Smooth muscle cell of the pulmonary artery (primary cell): ENCODE data around the gene DNAH2. TPM values are rescaled to one million over a fixed set of nuclear protein-coding genes. Genes with fewer than 3 reads are reported as not detected.

Experiments
- total RNA-seq: library from RNA; depleted of rRNA; stranded (reverse); fragments of >200 nt; gene quantifications from 2 replicates; pipeline ENCODE4 v1.2.3, GENCODE V29; 2014

Gene DNAH2, protein sequence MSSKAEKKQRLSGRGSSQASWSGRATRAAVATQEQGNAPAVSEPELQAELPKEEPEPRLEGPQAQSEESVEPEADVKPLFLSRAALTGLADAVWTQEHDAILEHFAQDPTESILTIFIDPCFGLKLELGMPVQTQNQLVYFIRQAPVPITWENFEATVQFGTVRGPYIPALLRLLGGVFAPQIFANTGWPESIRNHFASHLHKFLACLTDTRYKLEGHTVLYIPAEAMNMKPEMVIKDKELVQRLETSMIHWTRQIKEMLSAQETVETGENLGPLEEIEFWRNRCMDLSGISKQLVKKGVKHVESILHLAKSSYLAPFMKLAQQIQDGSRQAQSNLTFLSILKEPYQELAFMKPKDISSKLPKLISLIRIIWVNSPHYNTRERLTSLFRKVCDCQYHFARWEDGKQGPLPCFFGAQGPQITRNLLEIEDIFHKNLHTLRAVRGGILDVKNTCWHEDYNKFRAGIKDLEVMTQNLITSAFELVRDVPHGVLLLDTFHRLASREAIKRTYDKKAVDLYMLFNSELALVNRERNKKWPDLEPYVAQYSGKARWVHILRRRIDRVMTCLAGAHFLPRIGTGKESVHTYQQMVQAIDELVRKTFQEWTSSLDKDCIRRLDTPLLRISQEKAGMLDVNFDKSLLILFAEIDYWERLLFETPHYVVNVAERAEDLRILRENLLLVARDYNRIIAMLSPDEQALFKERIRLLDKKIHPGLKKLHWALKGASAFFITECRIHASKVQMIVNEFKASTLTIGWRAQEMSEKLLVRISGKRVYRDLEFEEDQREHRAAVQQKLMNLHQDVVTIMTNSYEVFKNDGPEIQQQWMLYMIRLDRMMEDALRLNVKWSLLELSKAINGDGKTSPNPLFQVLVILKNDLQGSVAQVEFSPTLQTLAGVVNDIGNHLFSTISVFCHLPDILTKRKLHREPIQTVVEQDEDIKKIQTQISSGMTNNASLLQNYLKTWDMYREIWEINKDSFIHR (N-terminal part only)
- total RNA-seq = 0.23 and 0.39 TPM in 2 replicates

DNA sequence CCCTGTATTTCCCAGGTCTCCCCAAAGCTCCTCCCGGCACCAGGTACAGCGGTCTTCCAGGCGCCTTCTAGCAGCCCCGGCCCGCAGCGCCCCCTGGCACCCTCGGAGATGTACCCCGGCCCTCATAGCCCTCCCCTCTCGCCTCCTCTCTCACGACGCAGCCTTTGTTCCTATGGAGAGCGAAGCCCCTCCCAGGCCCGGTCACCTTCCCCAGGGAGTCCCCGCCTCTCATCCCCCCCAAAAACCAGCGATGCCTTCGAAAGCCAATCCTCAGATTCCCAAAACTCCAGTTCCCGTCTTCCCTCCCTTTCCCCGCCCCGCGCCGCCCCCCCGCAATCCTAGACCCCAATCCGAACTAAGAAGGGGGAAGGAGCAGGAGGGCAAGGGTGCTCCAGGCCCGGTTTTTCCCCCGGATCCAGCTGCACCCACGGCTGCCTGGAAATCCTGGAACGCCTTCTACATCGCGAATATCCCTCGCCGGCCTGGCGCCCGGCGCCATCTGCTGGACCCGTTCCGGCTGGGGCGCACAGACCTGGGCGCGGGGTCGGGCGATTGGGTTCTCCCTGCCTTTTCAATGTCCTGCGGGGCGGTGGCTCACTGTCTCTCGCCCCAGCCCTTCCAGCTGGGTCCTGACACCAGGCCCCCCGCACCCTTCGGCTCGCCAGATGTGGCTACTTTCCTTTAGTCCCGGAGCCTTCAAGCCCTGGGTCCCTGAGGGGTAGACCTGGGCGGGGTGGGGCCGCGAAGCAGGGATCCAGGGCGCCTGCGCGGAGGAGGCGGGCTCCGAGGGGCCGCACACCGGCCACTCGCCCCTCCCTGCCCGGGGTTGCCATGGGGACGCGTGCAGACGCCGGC is at the start of gene DNAH2:
Gene DNAH2, plus strand, starts transcription at position 844 of the 855 bp plus-strand sequence. CDS start 1,991 bp downstream, outside the sequence.

DNA sequence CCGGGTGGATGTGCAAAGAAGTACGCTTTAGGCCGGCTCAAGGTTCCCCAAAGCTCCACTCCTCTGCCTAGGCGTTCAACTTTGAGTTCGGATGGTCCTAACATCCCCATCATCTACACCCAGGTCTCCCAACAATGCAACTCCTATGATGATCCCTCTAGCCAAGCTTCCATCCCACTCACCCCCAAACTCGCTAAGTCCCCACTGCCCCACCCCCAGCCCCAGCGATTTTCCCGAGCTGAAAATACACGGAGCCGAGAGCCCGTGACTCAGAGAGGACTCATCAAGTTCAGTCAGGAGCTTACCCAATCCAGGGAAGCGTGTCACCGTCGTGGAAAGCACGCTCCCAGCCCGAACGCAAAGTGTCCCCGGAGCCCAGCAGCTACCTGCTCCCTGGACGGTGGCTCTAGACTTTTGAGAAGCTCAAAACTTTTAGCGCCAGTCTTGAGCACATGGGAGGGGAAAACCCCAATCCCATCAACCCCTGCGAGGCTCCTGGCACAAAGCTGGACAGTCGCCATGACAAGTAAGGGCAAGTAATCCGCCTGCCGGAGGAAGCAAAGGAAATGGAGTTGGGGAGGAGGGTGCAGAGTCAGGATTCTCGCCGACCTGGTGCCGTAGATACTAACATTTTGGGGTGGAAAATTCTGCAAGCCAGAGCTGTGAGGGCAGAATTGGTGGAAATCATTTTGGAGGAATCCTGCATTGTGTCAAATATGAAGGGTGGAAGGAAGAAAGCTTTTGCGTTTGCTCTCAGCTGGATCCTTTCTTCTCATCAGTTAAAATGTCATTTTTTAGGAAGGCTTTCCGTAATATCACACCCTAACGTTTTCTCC is 30.3 kb upstream of the DNAH2 start, which contains the start of gene TP53:
Gene TP53, minus strand, starts transcription at position 419 of the 836 bp plus-strand sequence. CDS start 10,896 bp downstream, outside the sequence.

DNA sequence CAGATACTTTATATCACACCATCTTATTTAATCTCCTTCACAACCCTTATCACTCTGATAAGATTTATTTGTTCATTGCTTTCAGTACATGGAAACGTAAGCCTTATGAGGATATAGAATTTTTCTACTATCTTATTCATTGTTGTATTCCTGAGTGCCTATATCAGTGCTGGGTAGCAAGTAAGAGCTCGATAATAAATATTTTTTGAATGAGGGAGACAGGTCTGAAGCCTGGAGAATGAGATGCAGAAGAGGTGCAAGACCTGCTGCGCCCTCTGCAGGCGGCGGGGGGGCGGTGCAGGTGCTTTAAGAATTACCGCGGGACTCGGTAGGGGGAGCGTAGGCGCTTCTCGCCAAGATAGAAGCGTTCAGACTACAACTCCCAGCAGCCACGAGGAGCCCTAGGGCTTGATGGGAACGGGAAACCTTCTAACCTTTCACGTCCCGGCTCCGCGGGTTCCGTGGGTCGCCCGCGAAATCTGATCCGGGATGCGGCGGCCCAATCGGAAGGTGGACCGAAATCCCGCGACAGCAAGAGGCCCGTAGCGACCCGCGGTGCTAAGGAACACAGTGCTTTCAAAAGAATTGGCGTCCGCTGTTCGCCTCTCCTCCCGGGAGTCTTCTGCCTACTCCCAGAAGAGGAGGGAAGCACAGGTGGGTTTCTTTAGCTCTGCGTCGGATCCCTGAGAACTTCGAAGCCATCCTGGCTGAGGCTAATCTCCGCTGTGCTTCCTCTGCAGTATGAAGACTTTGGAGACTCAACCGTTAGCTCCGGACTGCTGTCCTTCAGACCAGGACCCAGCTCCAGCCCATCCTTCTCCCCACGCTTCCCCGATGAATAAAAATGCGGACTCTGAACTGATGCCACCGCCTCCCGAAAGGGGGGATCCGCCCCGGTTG is 29.4 kb upstream of the DNAH2 start, which contains the start of gene WRAP53:
Gene WRAP53, plus strand, starts transcription at position 570 of the 900 bp plus-strand sequence. Its CDS starts 172 bp downstream, at position 742.

DNA sequence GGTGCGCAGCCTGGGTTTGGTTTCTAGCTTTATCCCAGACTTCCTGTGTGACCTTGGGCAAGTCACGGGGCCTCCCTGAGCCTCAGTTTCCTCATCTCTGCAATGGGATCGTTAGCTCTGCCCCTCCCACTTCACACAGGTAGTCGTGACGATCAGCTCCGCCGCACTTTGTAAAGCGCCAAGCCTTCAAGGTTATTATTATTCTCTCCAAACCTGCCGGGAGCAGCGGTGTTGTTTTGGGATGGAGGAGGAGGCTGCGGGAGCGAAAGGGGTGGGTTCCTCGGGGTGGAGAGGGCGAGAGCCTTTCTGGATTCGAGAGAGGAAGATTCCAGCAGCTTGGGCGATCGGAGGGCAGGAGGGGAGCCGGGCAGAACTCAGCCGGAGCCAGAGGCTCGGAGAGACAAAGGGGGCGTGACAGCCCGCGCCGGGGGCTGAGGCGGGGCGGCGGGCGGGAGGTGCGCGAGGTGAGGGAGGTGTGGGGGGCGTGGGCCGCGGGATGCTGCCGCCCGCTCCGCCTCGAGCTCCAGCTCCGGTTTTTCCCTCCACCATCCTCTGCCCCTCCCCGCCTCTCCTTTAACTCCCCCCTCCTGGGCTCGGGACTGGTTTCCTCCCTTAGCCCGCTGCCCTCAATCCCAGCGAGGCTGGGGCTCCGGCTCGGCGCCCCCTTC is 12.8 kb upstream of the DNAH2 start, which contains the start of gene EFNB3:
Gene EFNB3, plus strand, starts transcription at position 602 of the 668 bp plus-strand sequence. CDS start 397 bp downstream, outside the sequence.

DNA sequence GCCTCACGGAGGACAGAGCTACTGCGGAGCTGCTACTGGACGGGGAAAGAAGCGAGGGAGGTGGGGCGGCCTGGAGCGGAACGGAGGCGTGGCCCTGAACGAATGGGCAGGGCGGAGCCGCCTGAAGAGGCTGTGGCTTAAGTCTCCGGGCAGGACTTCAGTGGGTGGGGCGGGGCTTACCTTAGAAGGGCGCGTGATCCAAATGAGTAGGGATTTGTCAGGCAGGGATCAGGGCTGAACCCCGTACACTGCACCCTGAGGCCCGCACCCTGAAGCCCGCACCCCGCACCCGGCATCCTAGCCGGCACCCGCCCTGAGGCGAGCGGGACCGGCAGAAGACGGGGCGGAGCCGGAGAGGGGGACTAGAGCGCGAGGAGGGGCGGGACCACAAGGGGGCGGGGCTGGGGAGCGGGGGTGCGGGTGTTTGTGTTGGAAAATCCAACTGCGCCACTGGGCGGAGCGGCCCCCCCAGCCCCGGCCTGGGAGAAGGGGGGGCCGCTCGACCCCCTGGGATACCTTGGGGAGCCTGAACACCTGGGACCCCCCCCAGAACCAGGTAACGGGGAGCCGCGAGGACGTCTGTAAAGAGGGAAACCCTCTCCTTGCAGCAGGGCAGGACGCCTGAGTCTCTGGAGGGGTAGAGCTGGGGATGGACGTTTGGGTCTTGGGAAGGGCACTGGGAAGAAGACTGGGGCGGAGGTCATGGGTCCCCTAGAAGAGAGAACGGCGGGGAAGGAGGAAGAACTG is 116.4 kb downstream of the DNAH2 start, which contains the start of gene KDM6B:
Gene KDM6B, plus strand, starts transcription at position 423 of the 747 bp plus-strand sequence. CDS start 11,338 bp downstream, outside the sequence.

DNA sequence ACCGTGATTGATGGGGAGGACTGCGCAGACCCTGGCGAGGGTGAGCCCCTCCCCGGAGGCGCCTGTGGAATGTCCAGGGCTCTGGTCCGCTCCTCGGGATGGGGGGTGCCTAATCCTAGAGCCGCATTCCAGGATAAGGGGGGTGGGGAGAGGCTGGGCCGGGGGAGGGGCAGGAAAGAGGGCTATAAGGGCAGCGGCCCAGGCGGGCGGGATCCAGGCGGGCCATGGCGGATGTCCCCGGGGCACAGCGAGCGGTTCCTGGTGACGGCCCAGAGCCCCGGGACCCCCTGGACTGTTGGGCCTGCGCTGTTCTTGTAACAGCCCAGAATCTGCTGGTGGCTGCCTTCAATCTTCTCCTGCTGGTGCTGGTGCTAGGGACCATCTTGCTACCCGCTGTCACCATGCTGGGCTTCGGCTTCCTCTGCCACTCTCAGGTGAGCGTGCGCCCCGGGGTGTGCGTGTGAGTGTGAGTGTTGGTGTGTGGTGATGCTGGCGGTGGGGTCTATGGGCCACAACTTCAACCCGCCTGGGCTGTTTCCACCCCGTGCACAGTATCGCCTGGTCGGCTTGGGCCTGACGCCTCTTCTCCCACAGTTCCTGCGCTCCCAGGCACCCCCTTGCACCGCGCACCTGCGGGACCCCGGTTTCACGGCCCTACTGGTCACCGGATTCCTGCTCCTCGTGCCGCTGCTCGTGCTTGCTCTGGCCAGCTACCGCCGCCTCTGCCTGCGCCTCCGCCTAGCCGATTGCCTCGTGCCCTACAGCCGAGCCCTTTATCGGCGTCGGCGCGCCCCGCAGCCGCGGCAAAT is 137.5 kb downstream of the DNAH2 start, which contains the start of gene TMEM88:
Gene TMEM88, plus strand, starts transcription at position 216 of the 809 bp plus-strand sequence. Its CDS starts 9 bp downstream, at position 225.

DNA sequence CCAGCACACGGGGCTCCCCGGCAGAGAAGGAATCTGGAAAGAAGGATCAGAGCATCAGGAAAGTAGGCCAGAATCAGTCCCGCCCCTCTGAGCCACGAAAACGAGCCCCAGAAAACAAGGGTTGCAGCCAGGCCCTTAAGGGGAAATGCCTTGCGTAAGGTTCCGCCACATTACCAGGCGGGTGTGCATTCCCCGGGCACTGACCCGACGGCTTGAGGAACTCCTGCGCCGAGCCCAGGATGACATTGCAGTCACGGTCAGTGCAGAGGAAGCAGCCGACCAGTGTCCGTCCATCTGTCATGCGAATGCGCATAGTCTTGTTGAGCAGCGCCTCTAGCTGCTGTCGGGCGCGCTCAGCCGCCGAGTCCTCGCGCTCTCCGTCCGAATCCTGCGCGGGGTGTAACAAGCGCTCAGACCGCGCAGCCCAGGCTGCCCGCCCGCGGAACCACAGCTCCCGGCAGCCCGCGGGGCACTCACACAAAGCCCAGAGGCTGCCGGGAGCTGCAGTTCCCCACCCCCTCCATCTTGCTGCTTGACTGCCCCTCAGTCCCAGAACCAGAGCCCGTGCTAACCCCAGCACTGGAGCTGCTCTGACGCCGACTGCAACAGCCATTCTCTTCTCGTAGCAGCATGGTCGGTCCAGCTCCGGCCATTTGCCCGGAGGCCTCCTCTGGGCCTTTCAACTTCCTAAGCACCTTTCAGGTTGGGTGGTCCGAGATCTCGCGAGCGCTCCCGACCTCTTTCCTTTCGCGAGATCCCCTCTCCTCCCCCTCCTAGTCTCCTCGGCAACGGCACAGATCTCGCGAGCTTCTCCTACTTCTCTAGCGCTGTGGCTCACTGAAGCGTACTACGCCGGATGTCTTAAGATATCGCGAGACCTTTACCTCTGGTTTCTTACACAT is 139.5 kb downstream of the DNAH2 start, which contains the start of gene NAA38:
Gene NAA38, minus strand, starts transcription at position 749 of the 902 bp plus-strand sequence. Its CDS starts 96 bp downstream, at position 653.

DNA sequence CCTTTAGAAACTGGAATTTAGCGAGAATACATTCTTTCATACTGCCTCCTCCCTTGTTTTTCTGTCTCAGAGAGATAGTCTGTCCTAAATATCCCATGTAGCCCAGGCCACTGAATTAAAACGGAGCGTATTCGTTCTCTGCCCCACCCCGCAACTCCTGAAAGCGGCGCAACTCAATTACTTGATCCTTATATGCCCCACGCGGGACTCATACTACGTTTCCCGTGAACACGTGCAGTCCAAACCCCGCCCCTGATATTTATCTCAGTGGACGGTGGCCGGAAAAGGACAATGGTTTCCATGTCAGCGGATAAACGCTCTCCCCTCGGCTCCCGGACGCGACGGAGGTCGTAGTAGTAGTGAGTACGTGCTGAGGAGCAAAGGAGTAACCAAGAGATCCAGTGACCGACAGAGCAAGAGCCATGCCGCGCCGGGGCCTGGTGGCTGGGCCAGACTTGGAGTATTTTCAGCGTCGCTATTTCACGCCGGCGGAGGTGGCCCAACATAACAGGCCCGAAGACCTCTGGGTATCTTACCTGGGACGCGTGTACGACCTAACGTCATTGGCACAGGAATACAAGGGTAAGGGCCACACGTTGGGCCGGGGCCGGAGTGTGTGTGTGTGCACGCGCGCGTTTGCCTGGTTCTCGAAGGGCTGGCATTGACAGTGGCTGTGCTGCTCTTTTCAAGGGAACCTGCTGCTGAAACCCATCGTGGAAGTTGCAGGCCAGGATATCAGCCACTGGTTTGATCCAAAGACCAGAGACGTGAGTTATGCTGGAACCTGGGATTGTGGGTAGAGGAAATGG is 140.4 kb downstream of the DNAH2 start, which contains the start of gene CYB5D1:
Gene CYB5D1, plus strand, starts transcription at position 291 of the 809 bp plus-strand sequence. Its CDS starts 132 bp downstream, at position 423.

Other genes starting within 250 kb of the DNAH2 start
- gene ZBTB4, start 238.1 kb upstream of the DNAH2 start, total RNA-seq = 39.2 and 45.6 TPM in 2 replicates
- gene SLC35G6, start 236.3 kb upstream of the DNAH2 start, total RNA-seq = not detected in 2 replicates
- 117 and 118 TPM in 2 replicates for gene POLR2A, start 233.4 kb upstream of the DNAH2 start, total RNA-seq
- gene TNFSF12, start 168.7 kb upstream of the DNAH2 start, total RNA-seq = 21.6 and 23.8 TPM in 2 replicates
- gene TNFSF13, start 159.0 kb upstream of the DNAH2 start, total RNA-seq = 1.4 and 2.4 TPM in 2 replicates
- 65.9 and 75.8 TPM in 2 replicates for gene SENP3, start 155.8 kb upstream of the DNAH2 start, total RNA-seq
- gene CD68, start 138.1 kb upstream of the DNAH2 start, total RNA-seq = 59.6 and 60.2 TPM in 2 replicates
- 36.2 and 54.1 TPM in 2 replicates for gene MPDU1, start 133.9 kb upstream of the DNAH2 start, total RNA-seq
- 0.07 and 0.26 TPM in 2 replicates for gene SOX15, start 127.7 kb upstream of the DNAH2 start, total RNA-seq
- 42.3 and 51.2 TPM in 2 replicates for gene FXR2, start 102.8 kb upstream of the DNAH2 start, total RNA-seq
- 34.7 and 35.4 TPM in 2 replicates for gene SAT2, start 89.9 kb upstream of the DNAH2 start, total RNA-seq
- 0.53 and 0.72 TPM in 2 replicates for gene SHBG, start 87.6 kb upstream of the DNAH2 start, total RNA-seq
- gene ATP1B2, start 66.8 kb upstream of the DNAH2 start, total RNA-seq = 0.07 and 0.33 TPM in 2 replicates
- gene TP53, start 30.3 kb upstream of the DNAH2 start, total RNA-seq = 32.2 and 47.2 TPM in 2 replicates
- 2.7 and 3.5 TPM in 2 replicates for gene WRAP53, start 29.3 kb upstream of the DNAH2 start, total RNA-seq
- gene EFNB3, start 12.5 kb upstream of the DNAH2 start, total RNA-seq = 0.10 and 0.39 TPM in 2 replicates
- 9.3 and 19.7 TPM in 2 replicates for gene KDM6B, start 116.5 kb downstream of the DNAH2 start, total RNA-seq
- gene TMEM88, start 137.3 kb downstream of the DNAH2 start, total RNA-seq = 0.13 and 0.20 TPM in 2 replicates
- 28.9 and 30.6 TPM in 2 replicates for gene NAA38, start 139.8 kb downstream of the DNAH2 start, total RNA-seq
- 11.5 and 14.7 TPM in 2 replicates for gene CYB5D1, start 140.3 kb downstream of the DNAH2 start, total RNA-seq
- gene CHD3, start 171.0 kb downstream of the DNAH2 start, total RNA-seq = 152 and 164 TPM in 2 replicates
- gene RNF227, start 198.5 kb downstream of the DNAH2 start, total RNA-seq = 4.0 and 6.9 TPM in 2 replicates
- gene KCNAB3, start 212.1 kb downstream of the DNAH2 start, total RNA-seq = 0.23 and 0.33 TPM in 2 replicates
- gene TRAPPC1, start 214.2 kb downstream of the DNAH2 start, total RNA-seq = 79.2 and 80.7 TPM in 2 replicates
- gene CNTROB, start 214.5 kb downstream of the DNAH2 start, total RNA-seq = 16.8 and 18.3 TPM in 2 replicates